Measurements from ENCODE around the gene PISD. TPM values are rescaled to one million over a fixed set of nuclear protein-coding genes. Genes with fewer than 3 reads are reported as not detected.

PISD gene
- total and polyA plus RNA-seq, 9 of the 15 experiments (the other 6 are each of a cell fraction or from before 2014, with no cell fraction given) = 24.5 to 65.9 (median 36.6) TPM

DNA sequence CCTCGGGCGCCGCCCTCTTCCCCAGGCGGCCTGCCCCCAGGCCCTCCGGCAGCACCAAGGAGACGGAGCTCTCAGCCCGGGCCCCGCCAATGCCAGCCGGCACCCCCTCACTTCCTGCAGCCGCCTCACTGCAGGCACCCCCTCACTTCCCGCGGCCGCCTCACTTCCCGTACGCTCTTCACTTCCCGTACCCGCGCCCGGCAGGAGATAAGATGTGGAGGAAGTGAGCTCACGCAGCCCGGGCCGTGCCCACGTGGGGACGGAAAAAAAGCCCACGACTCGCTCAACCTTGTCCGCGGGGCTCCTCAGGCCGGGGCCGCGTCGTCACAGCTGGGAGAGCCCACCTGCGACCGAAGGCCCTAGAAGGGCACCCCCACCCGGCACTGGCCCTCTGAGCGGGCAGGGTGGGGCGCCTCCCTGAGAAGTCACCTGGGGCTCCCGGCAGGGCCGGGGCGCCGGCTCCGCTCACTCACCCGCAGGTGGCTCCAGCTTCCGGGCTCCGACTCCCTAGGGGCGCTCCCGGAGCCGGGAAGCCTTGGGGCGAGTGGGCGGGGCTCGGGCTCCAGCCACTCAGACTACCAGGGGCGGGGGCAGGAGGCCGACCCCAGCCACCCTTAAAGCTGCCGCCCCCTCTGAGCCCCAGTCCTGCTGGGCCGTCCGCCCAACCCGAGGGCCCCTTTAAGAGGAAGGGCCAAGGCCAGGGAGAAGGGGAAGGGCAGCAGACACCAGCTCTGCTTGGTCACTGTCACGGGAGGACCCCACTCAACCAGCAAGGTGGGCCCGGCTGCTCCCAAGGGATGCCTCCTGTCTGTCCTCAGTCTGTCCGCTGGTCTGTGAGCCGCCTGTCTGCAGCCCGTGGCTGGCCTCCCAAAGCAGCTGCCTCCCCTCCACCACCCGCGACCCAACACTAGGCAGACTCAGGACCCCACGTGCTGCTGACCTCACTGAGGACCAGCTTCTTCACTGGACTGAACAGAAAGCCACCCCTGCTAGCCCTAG lies 31.4 kb downstream of the PISD start (continued):
- TF ChIP-seq, protein P1, sequence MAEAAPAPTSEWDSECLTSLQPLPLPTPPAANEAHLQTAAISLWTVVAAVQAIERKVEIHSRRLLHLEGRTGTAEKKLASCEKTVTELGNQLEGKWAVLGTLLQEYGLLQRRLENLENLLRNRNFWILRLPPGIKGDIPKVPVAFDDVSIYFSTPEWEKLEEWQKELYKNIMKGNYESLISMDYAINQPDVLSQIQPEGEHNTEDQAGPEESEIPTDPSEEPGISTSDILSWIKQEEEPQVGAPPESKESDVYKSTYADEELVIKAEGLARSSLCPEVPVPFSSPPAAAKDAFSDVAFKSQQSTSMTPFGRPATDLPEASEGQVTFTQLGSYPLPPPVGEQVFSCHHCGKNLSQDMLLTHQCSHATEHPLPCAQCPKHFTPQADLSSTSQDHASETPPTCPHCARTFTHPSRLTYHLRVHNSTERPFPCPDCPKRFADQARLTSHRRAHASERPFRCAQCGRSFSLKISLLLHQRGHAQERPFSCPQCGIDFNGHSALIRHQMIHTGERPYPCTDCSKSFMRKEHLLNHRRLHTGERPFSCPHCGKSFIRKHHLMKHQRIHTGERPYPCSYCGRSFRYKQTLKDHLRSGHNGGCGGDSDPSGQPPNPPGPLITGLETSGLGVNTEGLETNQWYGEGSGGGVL (CRISPR knock-in tag; IDR thresholded peaks at IDR 0.05) = no peak
- no peak for TF ChIP-seq TEAD4 (IDR thresholded peaks at IDR 0.05; ENCODE audit: low read length)
- no peak for TF ChIP-seq TEAD4 (CRISPR knock-in tag; IDR thresholded peaks at IDR 0.05; ENCODE audit: borderline replicate concordance)
- TF ChIP-seq, protein P2, sequence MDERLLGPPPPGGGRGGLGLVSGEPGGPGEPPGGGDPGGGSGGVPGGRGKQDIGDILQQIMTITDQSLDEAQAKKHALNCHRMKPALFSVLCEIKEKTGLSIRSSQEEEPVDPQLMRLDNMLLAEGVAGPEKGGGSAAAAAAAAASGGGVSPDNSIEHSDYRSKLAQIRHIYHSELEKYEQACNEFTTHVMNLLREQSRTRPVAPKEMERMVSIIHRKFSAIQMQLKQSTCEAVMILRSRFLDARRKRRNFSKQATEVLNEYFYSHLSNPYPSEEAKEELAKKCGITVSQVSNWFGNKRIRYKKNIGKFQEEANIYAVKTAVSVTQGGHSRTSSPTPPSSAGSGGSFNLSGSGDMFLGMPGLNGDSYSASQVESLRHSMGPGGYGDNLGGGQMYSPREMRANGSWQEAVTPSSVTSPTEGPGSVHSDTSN (CRISPR knock-in tag; IDR thresholded peaks at IDR 0.05; ENCODE audit: low read depth) = no peak
- TF ChIP-seq, protein P2 (tag; conservative IDR thresholded peaks at IDR 0.05; ENCODE audit: low read depth) = no peak
- TF ChIP-seq, protein P3, sequence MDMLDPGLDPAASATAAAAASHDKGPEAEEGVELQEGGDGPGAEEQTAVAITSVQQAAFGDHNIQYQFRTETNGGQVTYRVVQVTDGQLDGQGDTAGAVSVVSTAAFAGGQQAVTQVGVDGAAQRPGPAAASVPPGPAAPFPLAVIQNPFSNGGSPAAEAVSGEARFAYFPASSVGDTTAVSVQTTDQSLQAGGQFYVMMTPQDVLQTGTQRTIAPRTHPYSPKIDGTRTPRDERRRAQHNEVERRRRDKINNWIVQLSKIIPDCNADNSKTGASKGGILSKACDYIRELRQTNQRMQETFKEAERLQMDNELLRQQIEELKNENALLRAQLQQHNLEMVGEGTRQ (CRISPR knock-in tag; IDR thresholded peaks at IDR 0.05) = peak; percentile 58
- TF ChIP-seq, protein P4, sequence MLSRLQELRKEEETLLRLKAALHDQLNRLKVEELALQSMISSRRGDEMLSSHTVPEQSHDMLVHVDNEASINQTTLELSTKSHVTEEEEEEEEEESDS (CRISPR knock-in tag; IDR thresholded peaks at IDR 0.05) = no peak
- TF ChIP-seq HNRNPH1 (optimal IDR thresholded peaks at IDR 0.05; ENCODE audit: low read depth, low read length) = no peak
- TF ChIP-seq, protein P5, sequence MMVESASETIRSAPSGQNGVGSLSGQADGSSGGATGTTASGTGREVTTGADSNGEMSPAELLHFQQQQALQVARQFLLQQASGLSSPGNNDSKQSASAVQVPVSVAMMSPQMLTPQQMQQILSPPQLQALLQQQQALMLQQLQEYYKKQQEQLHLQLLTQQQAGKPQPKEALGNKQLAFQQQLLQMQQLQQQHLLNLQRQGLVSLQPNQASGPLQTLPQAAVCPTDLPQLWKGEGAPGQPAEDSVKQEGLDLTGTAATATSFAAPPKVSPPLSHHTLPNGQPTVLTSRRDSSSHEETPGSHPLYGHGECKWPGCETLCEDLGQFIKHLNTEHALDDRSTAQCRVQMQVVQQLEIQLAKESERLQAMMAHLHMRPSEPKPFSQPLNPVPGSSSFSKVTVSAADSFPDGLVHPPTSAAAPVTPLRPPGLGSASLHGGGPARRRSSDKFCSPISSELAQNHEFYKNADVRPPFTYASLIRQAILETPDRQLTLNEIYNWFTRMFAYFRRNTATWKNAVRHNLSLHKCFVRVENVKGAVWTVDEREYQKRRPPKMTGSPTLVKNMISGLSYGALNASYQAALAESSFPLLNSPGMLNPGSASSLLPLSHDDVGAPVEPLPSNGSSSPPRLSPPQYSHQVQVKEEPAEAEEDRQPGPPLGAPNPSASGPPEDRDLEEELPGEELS (CRISPR knock-in tag; IDR thresholded peaks at IDR 0.05; ENCODE audit: borderline replicate concordance) = no peak
- TF ChIP-seq CBFA2T3 (IDR thresholded peaks at IDR 0.05) = peak; percentile 26; the same call in 1 of the 2 replicates
- TF ChIP-seq SAP30 (IDR thresholded peaks at IDR 0.05; ENCODE audit: borderline replicate concordance, insufficient read depth, low read depth, low read length, poor library complexity, severe bottlenecking) = peak; percentile 85
- no peak for TF ChIP-seq NR1H2 (CRISPR knock-in tag; IDR thresholded peaks at IDR 0.05)
- TF ChIP-seq STAG1 (CRISPR knock-in tag; IDR thresholded peaks at IDR 0.05; ENCODE audit: borderline replicate concordance) = no peak
- TF ChIP-seq RFX5 (IDR thresholded peaks at IDR 0.05; ENCODE audit: low read depth, low read length) = no peak
- TF ChIP-seq, protein P6, sequence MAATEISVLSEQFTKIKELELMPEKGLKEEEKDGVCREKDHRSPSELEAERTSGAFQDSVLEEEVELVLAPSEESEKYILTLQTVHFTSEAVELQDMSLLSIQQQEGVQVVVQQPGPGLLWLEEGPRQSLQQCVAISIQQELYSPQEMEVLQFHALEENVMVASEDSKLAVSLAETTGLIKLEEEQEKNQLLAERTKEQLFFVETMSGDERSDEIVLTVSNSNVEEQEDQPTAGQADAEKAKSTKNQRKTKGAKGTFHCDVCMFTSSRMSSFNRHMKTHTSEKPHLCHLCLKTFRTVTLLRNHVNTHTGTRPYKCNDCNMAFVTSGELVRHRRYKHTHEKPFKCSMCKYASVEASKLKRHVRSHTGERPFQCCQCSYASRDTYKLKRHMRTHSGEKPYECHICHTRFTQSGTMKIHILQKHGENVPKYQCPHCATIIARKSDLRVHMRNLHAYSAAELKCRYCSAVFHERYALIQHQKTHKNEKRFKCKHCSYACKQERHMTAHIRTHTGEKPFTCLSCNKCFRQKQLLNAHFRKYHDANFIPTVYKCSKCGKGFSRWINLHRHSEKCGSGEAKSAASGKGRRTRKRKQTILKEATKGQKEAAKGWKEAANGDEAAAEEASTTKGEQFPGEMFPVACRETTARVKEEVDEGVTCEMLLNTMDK (IDR thresholded peaks at IDR 0.05; ENCODE audit: borderline replicate concordance, insufficient read depth, low read depth, low read length, poor library complexity, severe bottlenecking) = no peak
